Suprapubic skin (tissue), 4 donors: ENCODE results near the gene CNTD1. TPM values are rescaled to one million over a fixed set of nuclear protein-coding genes. Genes with fewer than 3 reads are reported as not detected.

Experiments
- DNase-seq, 2 donors: peaks; one replicate each; pipeline ENCODE4 v3.0.0-alpha.2; 2019; ENCODE audit warnings: low spot score in 2 of 2
- H3K27ac ChIP-seq: fragments of 200-600 bp; sonication (generic); one replicate; pipeline ENCODE4 v1.5.1; 2019
- H3K27me3 ChIP-seq: fragments of 200-600 bp; sonication (generic); one replicate; pipeline ENCODE4 v1.5.1; 2019
- H3K36me3 ChIP-seq: fragments of 200-600 bp; sonication (generic); one replicate; pipeline ENCODE4 v1.5.1; 2019
- H3K4me1 ChIP-seq: fragments of 200-600 bp; sonication (generic); one replicate; pipeline ENCODE4 v1.5.1; 2019
- H3K4me3 ChIP-seq: fragments of 200-600 bp; sonication (generic); one replicate; pipeline ENCODE4 v1.5.1; 2019; ENCODE audit warnings: mild to moderate bottlenecking
- H3K9me3 ChIP-seq: fragments of 200-600 bp; sonication (generic); one replicate; pipeline ENCODE4 v1.5.1; 2019
- EP300 ChIP-seq: sonication (generic); formaldehyde crosslinking; IDR thresholded peaks from one replicate; pipeline ENCODE4 v1.6.1; 2017; ENCODE audit warnings: antibody characterized with exemption
- POLR2A ChIP-seq, 2 donors: fragments of 450-650 bp; IDR thresholded peaks; one replicate each; pipeline ENCODE4 v1.6.1; 2017; ENCODE audit warnings: antibody characterized with exemption in 2 of 2, mild to moderate bottlenecking in 2 of 2, moderate library complexity in 2 of 2
- POLR2AphosphoS5 ChIP-seq, 3 donors: sonication (generic); formaldehyde crosslinking; IDR thresholded peaks; one replicate each; pipeline ENCODE4 v1.6.1; 2017; ENCODE audit warnings: antibody characterized with exemption in 3 of 3
- WGBS: methylation state at CpG from one replicate; pipeline ENCODE4 v1.1.5; 2018; 5-methylcytosine and 5-hydroxymethylcytosine counted together
- total RNA-seq, 4 donors: library from RNA; depleted of rRNA; stranded (reverse); fragments of >200 nt; gene quantifications; one replicate each; pipeline ENCODE4 v1.1.0, GENCODE V29; 2016
- TF ChIP-seq, protein P1 (sequence below), 2 donors: fragments of 200-600 bp in 1 of 2; fragments of 450-650 bp in 1 of 2; sonication (generic) in 1 of 2; IDR thresholded peaks; one replicate each; pipeline ENCODE4 v1.5.1; 2016 to 2019; ENCODE audit warnings: antibody characterized with exemption in 2 of 2, mild to moderate bottlenecking in 1 of 2, moderate library complexity in 1 of 2

The CNTD1 gene
- total RNA-seq, 4 donors from 2014 or later = 0.42 TPM; not detected in 3

DNA sequence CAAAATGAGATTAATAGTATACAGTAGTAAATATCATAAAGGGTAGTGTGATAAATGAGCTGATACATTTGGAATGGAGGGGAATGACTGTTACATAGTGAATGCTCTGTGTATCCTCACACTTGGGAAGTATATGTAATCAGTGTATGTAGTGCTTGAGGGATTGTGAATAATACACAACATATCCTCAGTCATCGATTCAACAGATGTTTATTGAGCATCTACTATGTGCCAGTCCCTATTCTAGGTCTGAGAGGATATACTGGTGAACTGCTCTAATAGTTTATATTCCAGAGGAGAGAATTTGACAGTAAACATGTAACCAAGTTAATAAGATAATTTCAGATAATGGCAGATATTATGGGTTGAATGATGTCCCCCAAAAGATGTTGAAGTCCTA is 28.8 kb downstream of the CNTD1 start:
- Histone ChIP-seq H3K36me3 (no peaks in the 10 kb centered on the region), H3K4me3 (no peak overlapping the region), H3K9me3 (no peaks in the 10 kb centered on the region), H3K27ac (no peak overlapping the region), H3K4me1 (peaks cover 22% of the 10 kb centered on the region), H3K27me3 (no peaks in the 10 kb centered on the region)
- DNase-seq = no peak
- WGBS = 89% methylated on average over 1 of the region's 1 CpG
- TF ChIP-seq EP300 = no peak
- TF ChIP-seq, protein P1, sequence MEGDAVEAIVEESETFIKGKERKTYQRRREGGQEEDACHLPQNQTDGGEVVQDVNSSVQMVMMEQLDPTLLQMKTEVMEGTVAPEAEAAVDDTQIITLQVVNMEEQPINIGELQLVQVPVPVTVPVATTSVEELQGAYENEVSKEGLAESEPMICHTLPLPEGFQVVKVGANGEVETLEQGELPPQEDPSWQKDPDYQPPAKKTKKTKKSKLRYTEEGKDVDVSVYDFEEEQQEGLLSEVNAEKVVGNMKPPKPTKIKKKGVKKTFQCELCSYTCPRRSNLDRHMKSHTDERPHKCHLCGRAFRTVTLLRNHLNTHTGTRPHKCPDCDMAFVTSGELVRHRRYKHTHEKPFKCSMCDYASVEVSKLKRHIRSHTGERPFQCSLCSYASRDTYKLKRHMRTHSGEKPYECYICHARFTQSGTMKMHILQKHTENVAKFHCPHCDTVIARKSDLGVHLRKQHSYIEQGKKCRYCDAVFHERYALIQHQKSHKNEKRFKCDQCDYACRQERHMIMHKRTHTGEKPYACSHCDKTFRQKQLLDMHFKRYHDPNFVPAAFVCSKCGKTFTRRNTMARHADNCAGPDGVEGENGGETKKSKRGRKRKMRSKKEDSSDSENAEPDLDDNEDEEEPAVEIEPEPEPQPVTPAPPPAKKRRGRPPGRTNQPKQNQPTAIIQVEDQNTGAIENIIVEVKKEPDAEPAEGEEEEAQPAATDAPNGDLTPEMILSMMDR (IDR thresholded peaks at IDR 0.05) = no peak
- no peak for TF ChIP-seq POLR2A (IDR thresholded peaks at IDR 0.05)
- TF ChIP-seq POLR2AphosphoS5 (IDR thresholded peaks at IDR 0.05) = no peak

DNA sequence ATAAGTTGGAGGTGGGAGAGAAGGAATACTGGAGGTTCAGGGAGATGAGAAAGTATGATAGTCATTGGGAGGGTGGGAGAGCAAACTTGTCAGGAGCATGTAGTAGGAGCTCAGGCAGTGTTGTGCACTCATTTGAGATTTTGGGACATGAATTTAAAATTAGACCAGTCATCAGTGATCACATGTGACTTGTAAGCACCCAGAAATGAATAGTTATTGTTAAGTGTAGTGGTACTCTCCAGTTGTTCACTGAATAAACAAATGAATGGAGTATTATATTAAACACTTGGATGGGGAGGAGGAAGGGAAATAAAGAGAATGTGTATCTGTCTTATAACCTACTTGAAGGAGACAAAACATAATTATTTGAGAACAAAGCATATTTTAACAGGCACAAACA is 32.3 kb downstream of the CNTD1 start:
- Histone ChIP-seq H3K4me3 (no peak overlapping the region), H3K36me3 (peaks cover 8% of the 10 kb centered on the region), H3K9me3 (no peaks in the 10 kb centered on the region), H3K27ac (no peak overlapping the region), H3K27me3 (no peaks in the 10 kb centered on the region), H3K4me1 (peaks cover 29% of the 10 kb centered on the region)
- TF ChIP-seq POLR2AphosphoS5 (IDR thresholded peaks at IDR 0.05) (no peak), POLR2A (IDR thresholded peaks at IDR 0.05) (no peak), EP300 (no peak)
- TF ChIP-seq, protein P1 (IDR thresholded peaks at IDR 0.05) = no peak
- DNase-seq = no peak

DNA sequence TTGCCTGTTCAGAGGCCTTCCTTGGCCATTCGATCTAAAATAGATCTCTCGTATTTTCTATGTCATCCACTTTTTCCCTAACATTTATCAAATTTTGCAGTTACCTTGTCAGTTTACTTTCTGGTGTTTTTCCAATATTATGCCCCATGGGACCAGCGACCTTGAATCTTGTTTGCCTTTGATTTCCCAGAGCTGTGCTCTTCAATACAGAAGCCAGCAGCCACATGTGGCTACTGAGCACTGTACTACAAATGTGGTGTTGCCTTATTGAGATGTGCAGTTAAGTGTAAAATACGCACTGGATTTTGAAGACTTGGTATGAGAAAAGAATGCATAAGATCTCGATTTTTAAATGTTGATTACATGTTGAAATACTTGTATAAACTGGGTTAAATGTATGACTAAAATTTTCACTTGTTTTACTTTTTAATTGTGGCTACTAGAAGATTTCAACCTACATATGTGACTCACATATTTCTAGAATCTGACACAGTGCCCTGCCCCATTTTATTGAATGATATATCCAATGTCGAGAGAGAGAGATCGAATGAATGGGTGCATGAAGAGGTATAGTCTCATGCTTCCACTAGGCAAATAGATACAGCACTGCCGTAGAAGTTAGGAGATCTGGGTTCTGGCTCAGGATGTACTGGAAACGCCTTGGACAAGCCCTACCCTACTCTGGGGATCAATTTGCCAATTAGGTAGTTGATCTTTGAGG is 33.7 kb downstream of the CNTD1 start:
- Histone ChIP-seq H3K9me3 (no peaks in the 10 kb centered on the region), H3K4me1 (peaks cover 29% of the 10 kb centered on the region), H3K36me3 (peaks cover 22% of the 10 kb centered on the region), H3K4me3 (peak overlapping the region; percentile 98), H3K27me3 (no peaks in the 10 kb centered on the region), H3K27ac (peak overlapping the region; percentile 87)
- 49% methylated on average over 9 of the region's 9 CpGs for WGBS
- no peak for TF ChIP-seq POLR2AphosphoS5 (IDR thresholded peaks at IDR 0.05)
- no peak for TF ChIP-seq EP300
- DNase-seq = no peak

DNA sequence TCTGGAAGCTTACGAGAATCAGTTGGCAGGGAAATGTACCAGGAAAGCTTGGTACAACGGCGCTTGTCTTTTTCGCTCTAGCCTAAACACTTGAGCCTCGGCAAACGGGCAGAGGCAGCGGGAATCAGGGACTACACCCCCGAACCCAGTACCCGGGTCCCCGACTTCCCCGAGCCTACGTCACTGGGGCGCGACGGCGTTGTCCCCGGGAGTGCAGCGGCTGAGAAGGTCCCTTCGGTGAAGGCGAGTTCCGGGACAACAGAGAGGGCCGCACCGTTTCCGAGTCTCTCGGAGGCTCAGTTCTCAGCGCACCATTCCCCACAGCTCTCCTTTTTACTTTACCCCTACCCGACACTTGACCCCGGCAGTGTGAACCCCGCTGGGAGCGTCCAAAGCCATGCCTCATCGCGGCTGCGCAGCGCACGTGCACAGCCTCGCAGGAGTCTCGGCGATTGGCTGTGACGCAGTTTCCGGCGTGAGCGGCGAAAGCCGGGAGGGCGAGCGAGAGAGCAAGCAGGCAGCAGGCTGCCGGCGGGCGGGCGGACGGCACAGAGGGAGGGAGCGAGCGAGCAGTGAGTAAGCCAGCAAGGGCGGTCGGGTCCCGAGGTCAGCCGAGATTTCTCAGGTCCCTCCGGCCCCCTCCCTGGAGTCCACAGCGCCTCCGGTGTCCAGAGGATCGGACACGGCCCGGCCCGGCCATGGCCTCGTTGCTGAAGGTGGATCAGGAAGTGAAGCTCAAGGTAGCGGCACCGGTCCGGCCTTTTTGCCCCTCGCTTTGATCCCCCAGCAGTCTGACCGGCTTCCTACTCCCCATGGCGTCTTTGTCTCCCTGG is 34.5 kb downstream of the CNTD1 start, which contains the start of gene PSME3:
Gene PSME3 (plus strand): TSS at position 464 of the 833 bp plus-strand sequence. CDS start 235 bp downstream, at position 699.
- Histone ChIP-seq H3K27ac (peak within 1 kb of the TSS; percentile 87), H3K4me1 (peaks cover 29% of the 10 kb centered on the region), H3K27me3 (no peaks in the 10 kb centered on the region), H3K36me3 (peaks cover 29% of the 10 kb centered on the region), H3K4me3 (peak within 1 kb of the TSS; percentile 98), H3K9me3 (no peaks in the 10 kb centered on the region)
- peak in 1 of 2 donors; percentile 92 for TF ChIP-seq POLR2A (IDR thresholded peaks at IDR 0.05)
- TF ChIP-seq, protein P1 (IDR thresholded peaks at IDR 0.05) = no peak
- peak; percentile 94 to 97 (median 95) for TF ChIP-seq POLR2AphosphoS5 (IDR thresholded peaks at IDR 0.05)
- no peak for TF ChIP-seq EP300
- WGBS = under 1% methylated on average over 51 of the region's 71 CpGs
- peak; percentile 94 for DNase-seq

DNA sequence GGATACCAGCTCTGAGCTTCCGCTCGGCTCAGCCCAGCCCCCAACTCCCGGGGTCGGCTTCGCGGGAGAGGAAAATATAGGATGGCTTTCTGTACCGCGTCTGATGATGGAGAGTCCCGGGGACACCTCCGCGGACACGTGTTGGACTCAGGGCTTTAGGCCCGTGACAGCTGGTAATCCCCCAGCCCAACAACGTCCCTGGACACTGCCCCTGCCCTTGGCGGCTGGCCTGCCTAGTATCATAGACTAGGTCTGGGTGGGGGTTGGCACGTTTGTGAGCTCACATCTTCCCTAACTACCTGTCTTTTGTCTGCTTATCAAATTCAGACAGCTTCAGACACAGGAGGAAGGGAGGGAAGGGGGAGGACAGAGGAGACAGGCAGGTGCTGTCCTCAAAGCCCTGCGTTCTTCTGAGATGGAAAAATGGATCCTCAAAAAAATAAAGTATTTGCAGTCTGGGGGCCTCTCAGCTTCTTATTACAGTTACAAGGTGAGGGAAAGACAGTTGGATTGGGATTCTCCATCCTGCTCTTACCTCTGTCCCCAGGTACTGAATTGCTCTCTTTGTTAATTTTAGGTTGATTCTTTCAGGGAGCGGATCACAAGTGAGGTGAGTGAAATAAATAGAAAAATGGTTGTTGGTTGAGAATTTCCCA is 35.2 kb downstream of the CNTD1 start:
- Histone ChIP-seq H3K4me3 (peak overlapping the region; percentile 98), H3K9me3 (no peaks in the 10 kb centered on the region), H3K36me3 (peaks cover 37% of the 10 kb centered on the region), H3K27me3 (no peaks in the 10 kb centered on the region), H3K27ac (peak overlapping the region; percentile 87), H3K4me1 (peaks cover 29% of the 10 kb centered on the region)
- WGBS = 20% methylated on average over 5 of the region's 18 CpGs
- no peak for DNase-seq
- TF ChIP-seq EP300 = no peak
- no peak for TF ChIP-seq POLR2AphosphoS5 (IDR thresholded peaks at IDR 0.05)
- no peak for TF ChIP-seq POLR2A (IDR thresholded peaks at IDR 0.05)
- TF ChIP-seq, protein P1 (IDR thresholded peaks at IDR 0.05) = no peak
